ENCODE data around the gene FKBP14.

- TF ChIP-seq CTCF (IDR thresholded peaks at IDR 0.05) (no peak), POLR2A (IDR thresholded peaks at IDR 0.05) (no peak)
These were observed 49.7 kb downstream of the FKBP14 start for GRCh38 chr7:29976673-29977415.
